ENCODE results near the gene DMAP1. TPM values are rescaled to one million over a fixed set of nuclear protein-coding genes. Genes with fewer than 3 reads are reported as not detected.

Gene DMAP1
- polyA plus RNA-seq, 3 donors = 18.9 to 51.4 (median 21.3) TPM

DNA sequence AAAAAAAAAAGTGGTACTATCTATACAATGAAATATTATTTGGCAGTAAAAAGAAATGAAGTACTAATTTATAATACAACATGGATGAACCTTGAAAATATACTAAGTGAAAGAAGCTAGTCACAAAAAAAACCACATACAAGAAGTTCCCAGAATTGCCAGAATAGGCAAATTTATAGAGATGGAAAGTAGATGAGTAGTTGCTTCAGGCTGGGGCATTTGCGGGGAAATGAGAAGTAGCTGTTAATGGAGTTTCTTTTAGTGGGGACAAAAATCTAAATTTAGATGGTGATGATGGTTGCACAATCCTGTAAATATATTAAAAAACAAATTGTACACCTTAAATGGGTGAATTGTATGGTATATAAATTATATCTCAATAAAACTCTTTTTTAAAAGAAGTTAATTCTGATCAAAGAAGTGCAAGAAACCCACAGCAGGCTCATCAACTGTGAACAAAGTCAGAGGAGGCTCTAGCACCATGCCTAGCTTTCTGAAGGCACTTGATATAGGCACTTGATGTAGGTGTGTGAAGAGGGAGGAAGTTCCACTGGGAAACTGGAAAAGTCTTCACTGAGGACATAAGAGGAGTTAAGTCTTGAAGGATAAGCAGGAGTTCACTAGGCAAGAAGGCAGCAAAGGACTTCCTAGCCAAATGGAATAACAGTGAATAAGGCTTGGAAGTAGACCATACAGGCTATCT lies 52.5 kb downstream of the DMAP1 start:
- no peak overlapping the region for H3K27ac Mint-ChIP-seq
- intact Hi-C loops (cut with micrococcal nuclease) = no loop called here
- Histone ChIP-seq H2AFZ (ENCODE audit: insufficient read depth, low read depth, low read length, poor library complexity, severe bottlenecking) (no peak overlapping the region), H3K9ac (ENCODE audit: insufficient read depth, low read length, poor library complexity, severe bottlenecking) (no peak overlapping the region), H3K27ac (ENCODE audit: low read depth in 1 of 2, low read length in 2 of 2) (peak overlapping the region in 1 of 2 donors; percentile 23), H3K4me3 (replicated peaks in 1 of 3; ENCODE audit: low read depth in 2 of 3, low read length in 3 of 3) (no peak overlapping the region), H4K20me1 (ENCODE audit: insufficient read depth, low read length) (no peaks in the 10 kb centered on the region), H3K4me1 (ENCODE audit: control insufficient read depth in 1 of 2, insufficient read depth in 2 of 2, low read length in 2 of 2) (peaks cover 52 to 58% of the 10 kb centered on the region in 2 donors), H3K36me3 (replicated peaks in 1 of 2; ENCODE audit: control insufficient read depth in 1 of 2, insufficient read depth in 2 of 2, low read length in 2 of 2) (no peaks in the 10 kb centered on the region), H3K27me3 (ENCODE audit: control insufficient read depth in 2 of 2, insufficient read depth in 2 of 2, low read length in 2 of 2) (no peaks in the 10 kb centered on the region), H3K79me2 (ENCODE audit: insufficient read depth, low read length) (no peaks in the 10 kb centered on the region), H3K4me2 (replicated peaks; ENCODE audit: extremely low read depth, low read length, poor library complexity, severe bottlenecking) (no peak overlapping the region), H3K9me3 (replicated peaks in 1 of 2; ENCODE audit: control insufficient read depth in 1 of 2, insufficient read depth in 1 of 2, low read length in 2 of 2) (no peaks in the 10 kb centered on the region)
- peaks cover 59% of the 10 kb centered on the region for H3K4me1 Mint-ChIP-seq
- H3K27me3 Mint-ChIP-seq (ENCODE audit: low read depth in 3 of 3) = peaks cover 0 to 2% (median 1%) of the 10 kb centered on the region in 3 donors
- peak overlapping the region in 1 of 2 donors; percentile 40 for H3K4me3 Mint-ChIP-seq
- peaks cover 4 to 12% of the 10 kb centered on the region in 2 donors for H3K36me3 Mint-ChIP-seq
- peaks cover 0 to 5% (median 0%) of the 10 kb centered on the region in 7 donors for H3K9me3 Mint-ChIP-seq
- WGBS (ENCODE audit: insufficient coverage) = no CpG with 5 or more reads among the region's 1 CpG
- TF ChIP-seq CTCF (IDR thresholded peaks at IDR 0.05) = no peak
- DNase-seq = no peak

- intact Hi-C loops (cut with micrococcal nuclease) = no loop called here
- H3K4me1 ChIP-seq (ENCODE audit: control insufficient read depth in 1 of 2, insufficient read depth in 2 of 2, low read length in 2 of 2) = peaks cover 46 to 49% of the 10 kb centered on the region in 2 donors
- no peak overlapping the region for H3K4me2 ChIP-seq (replicated peaks; ENCODE audit: extremely low read depth, low read length, poor library complexity, severe bottlenecking)
- no peaks in the 10 kb centered on the region for H3K79me2 ChIP-seq (ENCODE audit: insufficient read depth, low read length)
- no CpG with 5 or more reads among the region's 6 CpGs for WGBS (ENCODE audit: insufficient coverage)
- Mint-ChIP-seq H3K27ac (peak overlapping the region in 1 of 7 donors; percentile 37), H3K4me1 (peaks cover 53% of the 10 kb centered on the region), H3K27me3 (ENCODE audit: low read depth in 3 of 3) (peaks cover 0 to 1% (median under 1%) of the 10 kb centered on the region in 3 donors), H3K9me3 (peaks cover 0 to 5% (median 0%) of the 10 kb centered on the region in 7 donors), H3K4me3 (no peak overlapping the region), H3K36me3 (peaks cover 4 to 12% of the 10 kb centered on the region in 2 donors)
- no peak overlapping the region for H3K27ac ChIP-seq (ENCODE audit: low read depth in 1 of 2, low read length in 2 of 2)
- no peak for TF ChIP-seq CTCF (IDR thresholded peaks at IDR 0.05)
- H3K36me3 ChIP-seq (replicated peaks in 1 of 2; ENCODE audit: control insufficient read depth in 1 of 2, insufficient read depth in 2 of 2, low read length in 2 of 2) = no peaks in the 10 kb centered on the region
- no peak for DNase-seq
- H2AFZ ChIP-seq (ENCODE audit: insufficient read depth, low read depth, low read length, poor library complexity, severe bottlenecking) = no peak overlapping the region
- H3K27me3 ChIP-seq (ENCODE audit: control insufficient read depth in 2 of 2, insufficient read depth in 2 of 2, low read length in 2 of 2) = no peaks in the 10 kb centered on the region
- H3K4me3 ChIP-seq (replicated peaks in 1 of 3; ENCODE audit: low read depth in 2 of 3, low read length in 3 of 3) = no peak overlapping the region
- no peaks in the 10 kb centered on the region for H3K9me3 ChIP-seq (replicated peaks in 1 of 2; ENCODE audit: control insufficient read depth in 1 of 2, insufficient read depth in 1 of 2, low read length in 2 of 2)
- no peak overlapping the region for H3K9ac ChIP-seq (ENCODE audit: insufficient read depth, low read length, poor library complexity, severe bottlenecking)
- no peaks in the 10 kb centered on the region for H4K20me1 ChIP-seq (ENCODE audit: insufficient read depth, low read length)
These were observed 53.4 kb downstream of the DMAP1 start for GRCh38 chr1:44266400-44267344.

Data from CD14-positive monocyte (primary cell).